ENCODE results near the gene MRPL1.
"Not testable (repeated sequence)": the region's sequence is repeated elsewhere in the genome, so short reads cannot be mapped to it uniquely, and the experiment has no call there.

Gene MRPL1

GRCh38 chr4:77854431-77855111 lies 8.1 kb upstream of the MRPL1 start:
- DNase-seq (ENCODE audit: low read depth, low spot score), result no peak
- H3K4me3 ChIP-seq (ENCODE audit: low read depth, low read length), result no peak overlapping the region
- ChIA-PET POLR2A (no interaction called here), CTCF (interaction anchor here (0.8 kb wide), 1 partner anchor 11 kb away, joined by 3 read pairs; no protein-coding TSS in a partner anchor)
- no peak for TF ChIP-seq CTCF (IDR thresholded peaks at IDR 0.05; ENCODE audit: insufficient read depth, low read length, missing control alignments)

GRCh38 chr4:77856152-77856551 lies 6.5 kb upstream of the MRPL1 start:
- DNase-seq (ENCODE audit: low read depth, low spot score), result no peak
- H3K4me3 ChIP-seq (ENCODE audit: low read depth, low read length), result no peak overlapping the region
- ChIA-PET POLR2A (no interaction called here), CTCF (interaction anchor here (0.6 to 1.4 kb wide), 3 partner anchors 35 to 209 kb away, joined by 3 read pairs; no protein-coding TSS in a partner anchor)
- no peak for TF ChIP-seq CTCF (IDR thresholded peaks at IDR 0.05; ENCODE audit: insufficient read depth, low read length, missing control alignments)

- TF ChIP-seq CTCF (IDR thresholded peaks at IDR 0.05; ENCODE audit: insufficient read depth, low read length, missing control alignments), result no peak
- DNase-seq (ENCODE audit: low read depth, low spot score), result no peak
- ChIA-PET CTCF (interaction anchor here (0.7 kb wide), 1 partner anchor 231 kb away, joined by 3 read pairs; no protein-coding TSS in a partner anchor), POLR2A (no interaction called here)
- no peak overlapping the region for H3K4me3 ChIP-seq (ENCODE audit: low read depth, low read length)
These were observed 3.4 kb upstream of the MRPL1 start for GRCh38 chr4:77859256-77859655.

GRCh38 chr4:77861495-77861894 lies 1.1 kb upstream of the MRPL1 start:
- CTCF ChIA-PET, result interaction anchor here (1.3 to 1.5 kb wide), 5 partner anchors 10 to 41 kb away, joined by 3 to 6 read pairs (median 4); no protein-coding TSS in a partner anchor
- TF ChIP-seq CTCF (IDR thresholded peaks at IDR 0.05; ENCODE audit: insufficient read depth, low read length, missing control alignments), result no peak
- no peak for DNase-seq (ENCODE audit: low read depth, low spot score)
- POLR2A ChIA-PET, result interaction anchor here (2.0 kb wide), 1 partner anchor 42 kb away, joined by 18 read pairs; the partner anchor contains the start of gene CNOT6L
- no peak overlapping the region for H3K4me3 ChIP-seq (ENCODE audit: low read depth, low read length)

- DNase-seq (ENCODE audit: low read depth, low spot score); CTCF ChIA-PET: not testable (repeated sequence)
- POLR2A ChIA-PET, result interaction anchor here (0.6 kb wide), 1 partner anchor 769 kb away, joined by 3 read pairs; no protein-coding TSS in a partner anchor
- peak overlapping the region; percentile 97 for H3K4me3 ChIP-seq (ENCODE audit: low read depth, low read length)
These were observed 711 bp downstream of the MRPL1 start for GRCh38 chr4:77863341-77863740.

- ChIA-PET POLR2A (no interaction called here), CTCF (interaction anchor here (0.7 kb wide), 1 partner anchor 10 kb away, joined by 3 read pairs; no protein-coding TSS in a partner anchor)
- DNase-seq (ENCODE audit: low read depth, low spot score), result no peak
- TF ChIP-seq CTCF (IDR thresholded peaks at IDR 0.05; ENCODE audit: insufficient read depth, low read length, missing control alignments), result no peak
- no peak overlapping the region for H3K4me3 ChIP-seq (ENCODE audit: low read depth, low read length)
These were observed 2.6 kb downstream of the MRPL1 start for GRCh38 chr4:77865259-77865658.

All from AG04449 (cell line).